ENCODE results near the gene CDC42EP1.

CDC42EP1 gene

GRCh38 chr22:37559901-37560607 lies at the start of gene CDC42EP1:
TSS of gene CDC42EP1 (plus strand) at chr22:37560480. CDS start at chr22:37566350, 5,870 bp downstream.
- DNase-seq (ENCODE audit: low spot score) = peak; percentile 52
- no peak for TF ChIP-seq CTCF (IDR thresholded peaks at IDR 0.05; ENCODE audit: extremely low read depth, missing control alignments)

GRCh38 chr22:37511395-37512104 lies 48.7 kb upstream of the CDC42EP1 start:
- no peak for TF ChIP-seq CTCF (IDR thresholded peaks at IDR 0.05; ENCODE audit: extremely low read depth, missing control alignments)
- DNase-seq (ENCODE audit: low spot score) = no peak

GRCh38 chr22:37514526-37515051 lies 45.7 kb upstream of the CDC42EP1 start:
- DNase-seq (ENCODE audit: low spot score) = no peak
- no peak for TF ChIP-seq CTCF (IDR thresholded peaks at IDR 0.05; ENCODE audit: extremely low read depth, missing control alignments)

GRCh38 chr22:37515901-37516300 lies 44.4 kb upstream of the CDC42EP1 start:
- TF ChIP-seq CTCF (IDR thresholded peaks at IDR 0.05; ENCODE audit: extremely low read depth, missing control alignments) = no peak
- no peak for DNase-seq (ENCODE audit: low spot score)

GRCh38 chr22:37516456-37516855 lies 43.8 kb upstream of the CDC42EP1 start:
- DNase-seq (ENCODE audit: low spot score) = no peak
- no peak for TF ChIP-seq CTCF (IDR thresholded peaks at IDR 0.05; ENCODE audit: extremely low read depth, missing control alignments)

GRCh38 chr22:37517826-37518450 lies 42.3 kb upstream of the CDC42EP1 start:
- no peak for TF ChIP-seq CTCF (IDR thresholded peaks at IDR 0.05; ENCODE audit: extremely low read depth, missing control alignments)

More at GRCh38 chr22:37517826-37518450, 42.3 kb upstream of the CDC42EP1 start:
- no peak for DNase-seq (ENCODE audit: low spot score)
